Endothelial cell of umbilical vein (primary cell): ENCODE data around the gene CERCAM. TPM values are rescaled to one million over a fixed set of nuclear protein-coding genes. Genes with fewer than 3 reads are reported as not detected.

ENCODE experiments used
- BruUV-seq: library from RNA; stranded (reverse); fragments of 400-500 nt; replicated peaks from 2 replicates; lab custom pipeline; 2021; lab: Mats Ljungman, UMichigan
- CTCF ChIA-PET: fragments of 300-600, 350-600 bp; sonication (Branson Sonifier 250); formaldehyde crosslinking; loops from one replicate; lab custom pipeline; 2021; ENCODE audit warnings: antibody characterized with exemption, inconsistent platforms; lab: Charles Lee
- POLR2A ChIA-PET: fragments of 300-600, 350-600 bp; sonication (Branson Sonifier 250); formaldehyde crosslinking; loops from one replicate; lab custom pipeline; 2021; ENCODE audit warnings: antibody characterized with exemption, inconsistent platforms; lab: Charles Lee
- DNase-seq: peaks from one replicate; pipeline ENCODE4 v3.0.0-alpha.2; 2011; ENCODE audit warnings: low read depth, low spot score
- FAIRE-seq: peaks from 2 replicates; lab custom pipeline; 2011; peaks lifted over from hg19 to GRCh38; lab: Jason Lieb, UNC
- H2AFZ ChIP-seq: 2 replicates; pipeline ENCODE4 v1.6.0; 2012; ENCODE audit warnings: low read depth, low read length, control low read depth, inconsistent platforms
- H3K27ac ChIP-seq: 2 replicates; pipeline ENCODE4 v1.5.1; 2011; ENCODE audit warnings: low read depth, mild to moderate bottlenecking, control low read depth, low read length, moderate library complexity; ENCODE audit not compliant: insufficient read depth
- H3K27me3 ChIP-seq, 2 experiments: 2 replicates each; pipeline versions ENCODE4 v1.6.0 to v1.6.1; 2011; ENCODE audit warnings: low read length in 2 of 2, mixed read lengths in 1 of 2; ENCODE audit not compliant: control insufficient read depth in 2 of 2, insufficient read depth in 2 of 2
- H3K36me3 ChIP-seq, 2 experiments: 2 replicates in 1 of 2; 3 replicates in 1 of 2; pipeline ENCODE4 v1.5.1; 2011; ENCODE audit warnings: low read length in 2 of 2, mild to moderate bottlenecking in 1 of 2, moderate library complexity in 1 of 2; ENCODE audit not compliant: control insufficient read depth in 2 of 2, insufficient read depth in 2 of 2; ENCODE audit errors: extremely low read depth in 1 of 2
- H3K4me1 ChIP-seq: 3 replicates; pipeline ENCODE4 v1.5.1; 2011; ENCODE audit warnings: mild to moderate bottlenecking, low read length; ENCODE audit not compliant: control insufficient read depth, insufficient read depth; ENCODE audit errors: extremely low read depth
- H3K4me2 ChIP-seq: 2 replicates; pipeline ENCODE4 v1.6.1; 2011; ENCODE audit warnings: low read length, control low read depth, mixed read lengths; ENCODE audit not compliant: insufficient read depth
- H3K4me3 ChIP-seq, 3 experiments: fragments of 200-600 bp in 1 of 3; sonication (generic), shearing (Covaris generic) in 1 of 3; replicated peaks in 1 of 3; 2 replicates each; pipeline ENCODE4 v1.5.1; 2011 to 2016; ENCODE audit warnings: control low read depth in 3 of 3, low read length in 3 of 3, mild to moderate bottlenecking in 2 of 3, inconsistent platforms in 1 of 3, low read depth in 1 of 3, moderate library complexity in 1 of 3; ENCODE audit not compliant: insufficient read depth in 1 of 3
- H3K79me2 ChIP-seq: 2 replicates; pipeline ENCODE4 v1.6.0; 2012; ENCODE audit warnings: low read length, inconsistent platforms; ENCODE audit not compliant: control insufficient read depth, insufficient read depth
- H3K9ac ChIP-seq: replicated peaks from 2 replicates; pipeline ENCODE3; 2011; ENCODE audit warnings: low read length, control low read depth; ENCODE audit not compliant: insufficient read depth; ENCODE audit errors: extremely low read depth
- H3K9me1 ChIP-seq: replicated peaks from 3 replicates; pipeline ENCODE4 v1.6.0; 2011; ENCODE audit warnings: mild to moderate bottlenecking, low read length; ENCODE audit not compliant: control insufficient read depth, insufficient read depth; ENCODE audit errors: extremely low read depth
- H3K9me3 ChIP-seq: replicated peaks from 2 replicates; pipeline ENCODE4 v1.5.1; 2012; ENCODE audit warnings: low read length, inconsistent platforms; ENCODE audit not compliant: control insufficient read depth, insufficient read depth
- H4K20me1 ChIP-seq: replicated peaks from 2 replicates; pipeline ENCODE3; 2011; ENCODE audit warnings: mild to moderate bottlenecking, low read length; ENCODE audit not compliant: control insufficient read depth, insufficient read depth; ENCODE audit errors: extremely low read depth
- EZH2 ChIP-seq: IDR thresholded peaks from 2 replicates; pipeline ENCODE4 v1.6.1; 2012; ENCODE audit warnings: borderline replicate concordance, low read depth, mild to moderate bottlenecking, moderate library complexity, low read length, inconsistent platforms; ENCODE audit not compliant: severe bottlenecking
- FOS ChIP-seq: IDR thresholded peaks from 2 replicates; pipeline ENCODE4 v1.6.1; 2011; ENCODE audit warnings: mild to moderate bottlenecking, low read length, moderate library complexity, borderline replicate concordance; ENCODE audit not compliant: insufficient read depth
- GATA2 ChIP-seq: IDR thresholded peaks from 2 replicates; pipeline ENCODE4 v1.7.0; 2011; ENCODE audit warnings: low read depth, mild to moderate bottlenecking, moderate library complexity, mixed read lengths, low read length; ENCODE audit not compliant: insufficient read length, insufficient read depth
- JUN ChIP-seq: IDR thresholded peaks from 2 replicates; pipeline ENCODE4 v1.6.1; 2011; ENCODE audit warnings: borderline replicate concordance, low read depth; ENCODE audit not compliant: insufficient read length, insufficient read depth
- MAX ChIP-seq: IDR thresholded peaks from 2 replicates; pipeline ENCODE4 v1.6.1; 2011; ENCODE audit not compliant: insufficient read depth, insufficient read length
- MYC ChIP-seq: IDR thresholded peaks from one replicate; pipeline ENCODE4 v1.6.1; 2011; ENCODE audit warnings: mild to moderate bottlenecking, low read depth, low read length
- POLR2A ChIP-seq: IDR thresholded peaks from 2 replicates; pipeline ENCODE4 v1.6.1; 2012; ENCODE audit warnings: low read depth, mild to moderate bottlenecking, control low read depth, low read length
- POLR2AphosphoS5 ChIP-seq: IDR thresholded peaks from 2 replicates; pipeline ENCODE4 v1.6.1; 2012; ENCODE audit warnings: low read depth, mild to moderate bottlenecking, control low read depth, low read length, moderate library complexity; ENCODE audit not compliant: insufficient read depth
- dilution Hi-C: fragments of 300-500 bp; cut with MboI; formaldehyde crosslinking; loops from one replicate; pipeline ENCODE4 v1.15.0; 2019; ENCODE audit warnings: low sequenced_read_pairs; ENCODE audit not compliant: extremely low pct_ligation_motif_present
- intact Hi-C: fragments of 100-400 bp; cut with micrococcal nuclease; formaldehyde crosslinking; loops from one replicate; pipeline ENCODE4 v1.10.0; 2022
- polyA plus RNA-seq, 4 experiments: library from polyadenylated mRNA; depleted of rRNA in 3 of 4; stranded (reverse) in 3 of 4; unstranded in 1 of 4; fragments of >200 nt; gene quantifications; 2 replicates each; pipeline versions ENCODE4 v1.2.1 to v1.2.3, GENCODE V29; 2011 to 2012; ENCODE audit warnings: missing spikeins in 1 of 4
- total RNA-seq: library from RNA; stranded (reverse); gene quantifications from 2 replicates; pipeline ENCODE4 v1.2.3, GENCODE V29; 2021
- TF ChIP-seq, protein P1 (sequence below), 2 donors: IDR thresholded peaks; 1 replicate in 1 of 2; 2 replicates in 1 of 2; pipeline ENCODE4 v1.5.1; 2011; ENCODE audit warnings: low read length in 2 of 2, mild to moderate bottlenecking in 2 of 2, moderate library complexity in 2 of 2, control low read depth in 1 of 2, inconsistent platforms in 1 of 2, low read depth in 1 of 2; ENCODE audit not compliant: insufficient read depth in 1 of 2; ENCODE audit errors: extremely low read depth in 1 of 2

CERCAM gene
- total and polyA plus RNA-seq, 2 donors (not counting 3 experiments of a cell fraction or from before 2014, with no cell fraction given) = 47.9 to 77.8 TPM

- intact Hi-C loops = no loop called here
- no peaks in the 10 kb centered on the region for H4K20me1 ChIP-seq
- ChIA-PET POLR2A (interaction anchor here (0.6 kb wide), 1 partner anchor 14 kb away, joined by 4 read pairs; the partner anchor contains the start of gene URM1), CTCF (interaction anchor here (1.2 to 3.3 kb wide), 2 partner anchors 20 to 35 kb away, joined by 3 to 12 read pairs; partner anchors contain the start of gene CERCAM)
- no peak overlapping the region for H3K4me3 ChIP-seq
- no peak overlapping the region for H3K4me2 ChIP-seq
- no peaks in the 10 kb centered on the region for H3K9me3 ChIP-seq
- dilution Hi-C loops = no loop called here
- no peak overlapping the region for H3K9ac ChIP-seq
- BruUV-seq = no TSS peak
- H2AFZ ChIP-seq = no peak overlapping the region
- H3K4me1 ChIP-seq = no peaks in the 10 kb centered on the region
- no peak for TF ChIP-seq EZH2
- TF ChIP-seq, protein P1, sequence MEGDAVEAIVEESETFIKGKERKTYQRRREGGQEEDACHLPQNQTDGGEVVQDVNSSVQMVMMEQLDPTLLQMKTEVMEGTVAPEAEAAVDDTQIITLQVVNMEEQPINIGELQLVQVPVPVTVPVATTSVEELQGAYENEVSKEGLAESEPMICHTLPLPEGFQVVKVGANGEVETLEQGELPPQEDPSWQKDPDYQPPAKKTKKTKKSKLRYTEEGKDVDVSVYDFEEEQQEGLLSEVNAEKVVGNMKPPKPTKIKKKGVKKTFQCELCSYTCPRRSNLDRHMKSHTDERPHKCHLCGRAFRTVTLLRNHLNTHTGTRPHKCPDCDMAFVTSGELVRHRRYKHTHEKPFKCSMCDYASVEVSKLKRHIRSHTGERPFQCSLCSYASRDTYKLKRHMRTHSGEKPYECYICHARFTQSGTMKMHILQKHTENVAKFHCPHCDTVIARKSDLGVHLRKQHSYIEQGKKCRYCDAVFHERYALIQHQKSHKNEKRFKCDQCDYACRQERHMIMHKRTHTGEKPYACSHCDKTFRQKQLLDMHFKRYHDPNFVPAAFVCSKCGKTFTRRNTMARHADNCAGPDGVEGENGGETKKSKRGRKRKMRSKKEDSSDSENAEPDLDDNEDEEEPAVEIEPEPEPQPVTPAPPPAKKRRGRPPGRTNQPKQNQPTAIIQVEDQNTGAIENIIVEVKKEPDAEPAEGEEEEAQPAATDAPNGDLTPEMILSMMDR (IDR thresholded peaks at IDR 0.05; ENCODE audit: extremely low read depth in 1 of 2, insufficient read depth in 1 of 2, low read depth in 1 of 2, low read length in 2 of 2) = no peak
- no peak for TF ChIP-seq MYC
- TF ChIP-seq POLR2A = no peak
- TF ChIP-seq JUN = no peak
- no peak for TF ChIP-seq POLR2AphosphoS5
- no peak for TF ChIP-seq FOS
- TF ChIP-seq MAX = no peak
- TF ChIP-seq GATA2 = no peak
- H3K27ac ChIP-seq = no peak overlapping the region
- FAIRE-seq (no peak), DNase-seq (no peak)
- H3K27me3 ChIP-seq = no peaks in the 10 kb centered on the region
- peaks cover 5 to 29% of the 10 kb centered on the region in 2 experiments for H3K36me3 ChIP-seq
- no peaks in the 10 kb centered on the region for H3K9me1 ChIP-seq
- no peaks in the 10 kb centered on the region for H3K79me2 ChIP-seq
These were observed 35.7 kb upstream of the CERCAM start for GRCh38 chr9:128384801-128385495.
